Esophagus muscularis mucosa (tissue), 4 donors: ENCODE results near the gene CSKMT.

ENCODE experiments used
- EP300 ChIP-seq: sonication (generic); formaldehyde crosslinking; IDR thresholded peaks from one replicate; pipeline ENCODE4 v1.6.1; 2017; ENCODE audit warnings: antibody characterized with exemption
- POLR2A ChIP-seq: fragments of 450-650 bp; IDR thresholded peaks from one replicate; pipeline ENCODE4 v1.6.1; 2017; ENCODE audit warnings: antibody characterized with exemption, moderate library complexity, mild to moderate bottlenecking, low read depth
- POLR2AphosphoS5 ChIP-seq, 2 donors: sonication (generic); formaldehyde crosslinking; IDR thresholded peaks; one replicate each; pipeline ENCODE4 v1.6.1; 2017; ENCODE audit warnings: antibody characterized with exemption in 2 of 2
- TF ChIP-seq, protein P1 (sequence below), 3 experiments: fragments of 200-600 bp in 2 of 3; fragments of 450-650 bp in 1 of 3; sonication (generic) in 2 of 3; IDR thresholded peaks; one replicate each; pipeline ENCODE4 v1.5.1; 2017 to 2019; ENCODE audit warnings: antibody characterized with exemption in 3 of 3, mild to moderate bottlenecking in 2 of 3, moderate library complexity in 1 of 3

DNA sequence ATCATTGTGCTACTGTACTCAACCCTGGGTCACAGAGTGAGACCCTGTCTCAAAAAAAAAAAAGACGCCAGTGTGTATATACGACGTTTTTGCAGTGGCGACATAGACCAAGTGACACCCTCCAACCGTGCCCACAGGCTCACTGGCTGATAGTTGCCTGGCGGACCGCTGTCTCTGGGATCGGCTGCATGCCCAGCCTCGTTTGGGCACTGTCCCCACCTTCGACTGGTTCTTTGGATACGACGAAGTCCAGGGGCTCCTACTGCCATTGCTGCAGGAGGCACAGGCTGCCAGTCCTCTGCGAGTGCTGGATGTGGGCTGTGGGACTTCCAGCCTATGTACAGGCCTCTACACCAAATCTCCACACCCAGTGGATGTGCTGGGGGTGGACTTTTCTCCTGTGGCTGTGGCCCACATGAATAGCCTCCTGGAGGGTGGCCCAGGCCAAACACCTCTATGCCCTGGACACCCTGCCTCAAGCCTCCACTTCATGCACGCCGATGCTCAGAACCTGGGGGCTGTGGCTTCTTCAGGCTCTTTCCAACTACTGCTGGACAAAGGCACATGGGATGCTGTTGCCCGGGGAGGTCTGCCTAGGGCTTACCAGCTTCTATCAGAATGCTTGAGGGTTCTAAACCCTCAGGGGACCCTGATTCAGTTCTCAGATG, 1.3 kb downstream of the CSKMT start:
- TF ChIP-seq, protein P1, sequence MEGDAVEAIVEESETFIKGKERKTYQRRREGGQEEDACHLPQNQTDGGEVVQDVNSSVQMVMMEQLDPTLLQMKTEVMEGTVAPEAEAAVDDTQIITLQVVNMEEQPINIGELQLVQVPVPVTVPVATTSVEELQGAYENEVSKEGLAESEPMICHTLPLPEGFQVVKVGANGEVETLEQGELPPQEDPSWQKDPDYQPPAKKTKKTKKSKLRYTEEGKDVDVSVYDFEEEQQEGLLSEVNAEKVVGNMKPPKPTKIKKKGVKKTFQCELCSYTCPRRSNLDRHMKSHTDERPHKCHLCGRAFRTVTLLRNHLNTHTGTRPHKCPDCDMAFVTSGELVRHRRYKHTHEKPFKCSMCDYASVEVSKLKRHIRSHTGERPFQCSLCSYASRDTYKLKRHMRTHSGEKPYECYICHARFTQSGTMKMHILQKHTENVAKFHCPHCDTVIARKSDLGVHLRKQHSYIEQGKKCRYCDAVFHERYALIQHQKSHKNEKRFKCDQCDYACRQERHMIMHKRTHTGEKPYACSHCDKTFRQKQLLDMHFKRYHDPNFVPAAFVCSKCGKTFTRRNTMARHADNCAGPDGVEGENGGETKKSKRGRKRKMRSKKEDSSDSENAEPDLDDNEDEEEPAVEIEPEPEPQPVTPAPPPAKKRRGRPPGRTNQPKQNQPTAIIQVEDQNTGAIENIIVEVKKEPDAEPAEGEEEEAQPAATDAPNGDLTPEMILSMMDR (IDR thresholded peaks at IDR 0.05): no peak
- no peak for TF ChIP-seq POLR2A
- no peak for TF ChIP-seq POLR2AphosphoS5 (IDR thresholded peaks at IDR 0.05)
- TF ChIP-seq EP300: no peak
